C4-2B (cell line): Measurements from ENCODE around the gene PSMB10.
"Not testable (repeated sequence)": the region's sequence is repeated elsewhere in the genome, so short reads cannot be mapped to it uniquely, and the experiment has no call there.

Experiments
- H3K27ac ChIP-seq: fragments of 450-650 bp; 2 replicates; pipeline ENCODE4 v1.5.1; 2017
- ZFX ChIP-seq: fragments of 450-650 bp; IDR thresholded peaks from 2 replicates; pipeline ENCODE4 v1.6.1; 2017
- TF ChIP-seq, protein P1 (sequence below): fragments of 450-650 bp; conservative IDR thresholded peaks from 2 replicates; pipeline ENCODE4 v1.5.1; 2017; ENCODE audit warnings: mild to moderate bottlenecking

PSMB10 gene

DNA sequence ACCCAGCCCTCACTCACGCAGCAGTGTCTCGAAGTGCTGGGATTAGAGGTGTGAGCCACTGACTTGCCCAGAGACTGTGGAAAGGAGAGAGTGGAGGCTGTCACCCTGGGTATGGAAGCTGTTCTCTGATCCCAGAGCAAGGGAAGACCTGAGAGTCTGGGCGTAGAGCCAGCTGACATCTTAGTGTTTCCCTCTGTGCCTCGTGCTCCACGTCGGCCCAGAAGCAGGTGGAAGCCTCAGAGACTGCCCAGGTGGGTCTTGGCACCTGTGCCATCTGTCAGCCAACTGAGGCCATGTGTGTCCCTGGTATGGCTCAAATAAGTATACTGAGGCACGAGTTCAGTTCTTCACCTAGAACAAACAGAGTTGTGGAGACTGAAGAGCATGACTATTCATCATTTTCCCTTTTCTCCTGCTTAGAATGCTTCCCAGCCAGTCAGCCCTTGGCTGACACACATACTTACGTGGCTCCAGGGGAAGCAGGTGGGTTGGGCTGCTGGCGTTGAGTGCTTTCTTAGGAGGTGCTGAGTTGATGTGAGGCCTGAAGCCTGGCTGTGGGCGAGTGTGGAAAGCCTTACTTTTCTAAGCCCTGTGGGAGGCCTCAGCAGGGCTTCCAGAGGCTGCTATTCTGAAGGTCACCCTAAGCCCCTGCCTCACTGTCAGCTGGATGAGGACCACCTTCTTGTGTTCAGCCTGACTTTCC, 13.1 kb downstream of the PSMB10 start:
- no peak for TF ChIP-seq ZFX
- peak overlapping the region; percentile 83 for H3K27ac ChIP-seq

DNA sequence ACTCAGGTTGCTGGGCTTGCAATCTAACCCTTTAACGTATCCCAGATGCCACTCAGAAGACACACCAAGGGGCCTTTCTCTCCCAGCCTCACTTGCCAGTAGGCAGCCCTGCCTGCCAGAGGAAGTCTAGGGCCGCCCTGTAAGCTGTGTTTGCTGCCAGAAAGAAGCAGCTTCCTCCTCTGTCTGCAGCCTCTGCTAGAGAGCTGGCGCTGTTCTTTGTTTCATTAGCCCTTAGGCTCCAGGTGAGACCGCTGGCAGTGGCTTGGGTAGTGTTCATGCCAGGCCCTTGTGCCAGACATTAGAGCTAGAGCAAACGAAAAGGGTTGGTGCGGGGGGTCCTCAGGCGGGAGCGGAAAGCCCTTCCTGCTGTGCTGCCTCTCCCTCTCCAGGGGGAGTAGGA, 13.9 kb downstream of the PSMB10 start:
- TF ChIP-seq, protein P1, sequence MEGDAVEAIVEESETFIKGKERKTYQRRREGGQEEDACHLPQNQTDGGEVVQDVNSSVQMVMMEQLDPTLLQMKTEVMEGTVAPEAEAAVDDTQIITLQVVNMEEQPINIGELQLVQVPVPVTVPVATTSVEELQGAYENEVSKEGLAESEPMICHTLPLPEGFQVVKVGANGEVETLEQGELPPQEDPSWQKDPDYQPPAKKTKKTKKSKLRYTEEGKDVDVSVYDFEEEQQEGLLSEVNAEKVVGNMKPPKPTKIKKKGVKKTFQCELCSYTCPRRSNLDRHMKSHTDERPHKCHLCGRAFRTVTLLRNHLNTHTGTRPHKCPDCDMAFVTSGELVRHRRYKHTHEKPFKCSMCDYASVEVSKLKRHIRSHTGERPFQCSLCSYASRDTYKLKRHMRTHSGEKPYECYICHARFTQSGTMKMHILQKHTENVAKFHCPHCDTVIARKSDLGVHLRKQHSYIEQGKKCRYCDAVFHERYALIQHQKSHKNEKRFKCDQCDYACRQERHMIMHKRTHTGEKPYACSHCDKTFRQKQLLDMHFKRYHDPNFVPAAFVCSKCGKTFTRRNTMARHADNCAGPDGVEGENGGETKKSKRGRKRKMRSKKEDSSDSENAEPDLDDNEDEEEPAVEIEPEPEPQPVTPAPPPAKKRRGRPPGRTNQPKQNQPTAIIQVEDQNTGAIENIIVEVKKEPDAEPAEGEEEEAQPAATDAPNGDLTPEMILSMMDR = no peak
- no peak for TF ChIP-seq ZFX

DNA sequence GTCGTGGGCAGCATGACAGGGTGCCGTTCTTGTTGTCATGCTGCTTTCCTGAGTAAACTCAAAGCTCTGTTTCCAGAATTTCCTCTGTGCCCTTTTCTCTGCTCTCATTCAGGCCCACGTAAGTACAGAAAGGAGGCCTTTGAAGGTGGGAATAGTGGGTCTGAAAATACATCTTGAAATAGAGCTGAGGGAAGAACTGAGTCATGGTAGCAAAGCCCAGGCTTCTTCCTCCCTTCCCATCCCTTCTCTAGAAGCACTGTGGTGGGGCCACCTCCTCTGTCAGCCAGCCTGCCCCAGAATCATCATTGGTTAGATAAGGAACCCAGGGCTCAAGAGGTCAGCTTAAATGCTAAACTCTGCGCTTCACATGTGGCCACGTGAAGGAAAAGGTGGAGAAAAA, 14.4 kb downstream of the PSMB10 start:
- peak overlapping the region; percentile 83 for H3K27ac ChIP-seq
- TF ChIP-seq ZFX = no peak
- TF ChIP-seq, protein P1 = no peak

More for the DNA sequence above, 13.9 kb downstream of the PSMB10 start:
- H3K27ac ChIP-seq = peak overlapping the region; percentile 83

DNA sequence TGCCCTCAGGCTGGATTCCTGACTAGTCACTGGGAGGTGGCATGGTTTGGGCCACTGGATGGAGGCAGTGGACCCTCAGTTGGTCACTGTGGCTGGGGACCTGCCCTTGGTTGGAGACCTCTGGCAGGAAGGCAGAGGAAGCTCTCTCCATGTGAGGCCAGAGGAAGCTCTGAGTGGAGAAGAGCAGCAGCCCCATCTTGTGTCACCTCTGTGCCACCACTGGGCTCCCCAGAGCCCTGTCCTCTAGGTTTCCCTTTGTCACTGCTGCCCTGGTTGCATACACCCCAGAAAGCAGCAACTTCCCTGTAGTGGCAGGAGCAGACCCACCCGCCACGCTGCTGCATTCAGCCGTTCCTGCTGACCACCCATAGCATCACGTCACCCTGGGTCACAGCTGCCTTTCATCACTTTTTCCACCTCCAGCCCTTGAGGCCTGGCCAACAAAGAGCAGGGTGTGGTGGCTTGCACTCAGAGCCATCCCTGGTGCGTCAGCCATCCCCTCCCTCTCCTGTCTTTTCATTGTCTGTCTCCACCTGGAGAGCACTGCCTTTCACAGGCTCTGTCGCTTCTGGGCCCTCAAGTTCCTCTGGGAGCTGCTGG, 16.9 kb downstream of the PSMB10 start:
- H3K27ac ChIP-seq = no peak overlapping the region

DNA sequence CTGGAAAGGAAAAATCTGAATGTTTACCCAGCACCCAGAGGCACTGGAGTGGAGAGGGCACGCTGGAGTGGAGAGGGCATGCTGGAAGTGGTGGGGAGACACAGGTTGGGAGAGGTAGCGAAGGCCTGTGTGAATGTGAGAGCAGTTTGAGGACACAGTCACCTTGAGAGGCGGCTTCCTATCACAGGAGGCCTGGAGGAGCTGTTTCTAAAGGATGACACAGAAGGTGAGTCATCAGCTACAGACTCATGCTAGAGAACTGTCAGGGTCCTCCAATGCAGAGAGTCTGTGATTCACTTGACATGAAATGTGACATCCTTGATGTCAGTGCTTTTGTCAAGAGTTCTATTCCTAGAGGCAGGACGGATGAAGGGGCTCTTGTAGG, 18.8 kb downstream of the PSMB10 start:
- TF ChIP-seq, protein P1 = no peak
- TF ChIP-seq ZFX = no peak
- no peak overlapping the region for H3K27ac ChIP-seq

More for the DNA sequence above, 16.9 kb downstream of the PSMB10 start:
- TF ChIP-seq, protein P1 = no peak
- TF ChIP-seq ZFX = no peak

DNA sequence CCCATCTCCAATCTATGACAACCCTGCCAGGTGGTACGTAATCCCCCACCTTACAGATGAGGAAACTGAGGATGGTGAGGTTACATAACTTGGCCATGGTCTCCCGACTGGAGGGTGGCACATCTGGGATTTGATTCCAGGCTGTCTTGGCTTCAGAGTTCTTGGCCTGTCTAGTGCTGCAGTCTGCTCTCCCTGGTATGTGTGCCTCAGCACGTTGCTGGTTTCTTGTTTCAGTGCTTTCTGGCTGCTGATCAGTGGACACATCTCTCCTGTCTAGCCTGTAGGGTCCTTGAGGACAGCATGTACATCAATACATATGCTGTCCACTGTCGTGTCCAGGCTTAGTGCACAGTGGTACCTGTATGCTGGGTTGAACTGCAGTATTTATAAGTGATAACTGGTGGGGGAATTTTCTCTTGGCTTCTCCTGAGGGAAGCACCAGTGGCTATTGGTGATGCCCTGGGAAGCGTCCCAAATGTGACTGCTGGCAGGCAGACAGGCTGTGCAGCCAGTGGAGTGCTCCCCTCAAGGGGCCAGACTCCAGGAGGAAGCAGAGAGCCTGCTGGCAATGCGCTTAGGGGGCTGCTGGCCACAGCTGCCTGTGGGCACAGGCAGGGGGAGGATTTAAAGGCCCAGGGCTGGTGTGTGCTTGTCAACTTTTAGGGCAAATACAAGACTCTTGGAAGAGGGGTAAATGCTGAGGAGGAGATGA, 19.4 kb downstream of the PSMB10 start:
- TF ChIP-seq ZFX = no peak
- TF ChIP-seq, protein P1 = no peak
- H3K27ac ChIP-seq = no peak overlapping the region

DNA sequence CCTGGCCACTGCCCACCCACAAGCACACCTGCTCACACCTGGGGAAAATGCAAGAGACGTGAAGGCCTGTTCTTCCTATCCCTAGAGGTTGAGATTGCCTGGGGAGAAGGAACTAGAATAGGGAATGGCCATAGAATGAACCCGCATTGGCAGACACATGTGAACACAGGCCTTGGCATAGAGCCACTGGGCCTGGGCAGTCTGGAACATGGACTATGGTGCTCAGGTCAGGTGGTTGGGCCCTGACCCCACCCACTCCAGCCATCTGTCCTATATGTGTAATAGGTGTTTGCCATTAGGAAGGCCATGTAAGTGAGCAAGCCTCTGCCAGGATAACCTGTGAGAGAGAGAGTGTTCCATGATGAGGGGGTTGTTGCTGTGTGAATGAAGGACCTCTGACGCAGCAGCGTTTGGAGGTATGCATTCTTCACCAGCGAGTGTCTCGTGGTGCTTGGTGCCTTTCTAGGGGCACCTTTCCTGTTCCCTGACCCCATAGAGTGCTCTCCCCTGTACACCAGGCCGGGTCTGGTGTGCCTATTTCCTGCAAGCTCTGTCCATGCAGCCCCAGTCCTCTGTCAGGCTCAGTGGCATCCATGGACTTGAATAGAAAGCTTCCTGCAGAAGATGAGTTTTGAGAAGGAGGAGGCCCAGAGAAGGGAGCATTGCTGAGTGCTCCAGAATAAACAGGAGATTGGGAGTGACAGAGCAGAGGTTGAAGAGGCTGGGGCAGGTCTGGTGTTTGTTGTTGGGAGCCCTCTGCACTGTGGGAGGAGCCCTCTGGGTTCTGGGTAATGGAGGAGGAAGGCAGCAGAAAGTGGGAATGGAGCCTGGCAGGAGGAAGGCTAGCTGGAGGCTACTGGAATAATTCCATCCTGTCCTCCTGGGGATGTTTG, 20.6 kb downstream of the PSMB10 start:
- H3K27ac ChIP-seq = no peak overlapping the region

DNA sequence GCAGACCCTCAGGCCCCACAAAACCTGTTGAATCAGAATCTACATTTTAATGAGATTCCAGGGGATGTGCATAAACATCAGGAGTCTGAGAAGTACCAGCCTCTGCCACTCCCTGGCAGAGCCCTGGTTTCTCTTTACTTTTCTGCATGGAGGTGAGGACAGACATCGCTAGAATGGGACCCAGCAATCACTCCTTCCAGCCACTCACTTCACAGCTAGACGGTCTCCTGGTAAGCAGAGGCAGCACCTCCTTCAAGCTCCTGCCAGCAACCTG, 21.2 kb downstream of the PSMB10 start:
- H3K27ac ChIP-seq = not testable (repeated sequence)

More for the DNA sequence above, 20.6 kb downstream of the PSMB10 start:
- TF ChIP-seq, protein P1 = no peak
- no peak for TF ChIP-seq ZFX
